Measurements from ENCODE around the gene WT1.

WT1 gene

GRCh38 chr11:32456864-32457263 lies 21.5 kb upstream of the WT1 start:
- Histone ChIP-seq H3K4me3 (ENCODE audit: low read depth, low read length, poor library complexity, severe bottlenecking) (no peak overlapping the region), H3K9ac (ENCODE audit: low read length) (no peak overlapping the region), H3K9me3 (ENCODE audit: low read length) (no peaks in the 10 kb centered on the region), H3K4me1 (ENCODE audit: insufficient read depth, low read length, severe bottlenecking) (no peaks in the 10 kb centered on the region), H2AFZ (ENCODE audit: low read length) (no peak overlapping the region), H3K36me3 (ENCODE audit: insufficient read depth, low read length) (no peaks in the 10 kb centered on the region), H3K79me2 (ENCODE audit: insufficient read depth, low read length) (no peaks in the 10 kb centered on the region), H3K27me3 (ENCODE audit: insufficient read depth, low read length) (0 out of 2 replicates have a peak, but pooled peaks cover 1% of the 10 kb centered on the region), H4K20me1 (ENCODE audit: insufficient read depth, low read length) (no peaks in the 10 kb centered on the region), H3K4me2 (ENCODE audit: low read length) (no peak overlapping the region), H3F3A (ENCODE audit: insufficient read depth, low read length) (no peaks in the 10 kb centered on the region), H3K9me2 (ENCODE audit: low read depth, low read length) (no peaks in the 10 kb centered on the region), H3K27ac (ENCODE audit: low read depth, low read length, poor library complexity, severe bottlenecking) (no peak overlapping the region)
- TF ChIP-seq CTCF (IDR thresholded peaks at IDR 0.05; ENCODE audit: low read length): no peak
- TF ChIP-seq EZH2 (IDR thresholded peaks at IDR 0.05; ENCODE audit: borderline replicate concordance, low read length): no peak

- no peaks in the 10 kb centered on the region for H3K4me1 ChIP-seq (ENCODE audit: insufficient read depth, low read length, severe bottlenecking)
- H3K4me3 ChIP-seq (ENCODE audit: low read depth, low read length, poor library complexity, severe bottlenecking): no peak overlapping the region
- no peak overlapping the region for H3K9ac ChIP-seq (ENCODE audit: low read length)
- H3K9me3 ChIP-seq (ENCODE audit: low read length): no peaks in the 10 kb centered on the region
- no peak for TF ChIP-seq EZH2 (IDR thresholded peaks at IDR 0.05; ENCODE audit: borderline replicate concordance, low read length)
- TF ChIP-seq CTCF (IDR thresholded peaks at IDR 0.05; ENCODE audit: low read length): no peak
- H3K27me3 ChIP-seq (ENCODE audit: insufficient read depth, low read length): 0 out of 2 replicates have a peak, but pooled peaks cover 4% of the 10 kb centered on the region
- H2AFZ ChIP-seq (ENCODE audit: low read length): no peak overlapping the region
- no peaks in the 10 kb centered on the region for H3K9me2 ChIP-seq (ENCODE audit: low read depth, low read length)
- H4K20me1 ChIP-seq (ENCODE audit: insufficient read depth, low read length): no peaks in the 10 kb centered on the region
- H3K27ac ChIP-seq (ENCODE audit: low read depth, low read length, poor library complexity, severe bottlenecking): no peak overlapping the region
- H3K79me2 ChIP-seq (ENCODE audit: insufficient read depth, low read length): no peaks in the 10 kb centered on the region
- no peak overlapping the region for H3K4me2 ChIP-seq (ENCODE audit: low read length)
- H3F3A ChIP-seq (ENCODE audit: insufficient read depth, low read length): no peaks in the 10 kb centered on the region
- H3K36me3 ChIP-seq (ENCODE audit: insufficient read depth, low read length): no peaks in the 10 kb centered on the region
These were observed 19.7 kb upstream of the WT1 start for GRCh38 chr11:32454993-32455392.

DNA sequence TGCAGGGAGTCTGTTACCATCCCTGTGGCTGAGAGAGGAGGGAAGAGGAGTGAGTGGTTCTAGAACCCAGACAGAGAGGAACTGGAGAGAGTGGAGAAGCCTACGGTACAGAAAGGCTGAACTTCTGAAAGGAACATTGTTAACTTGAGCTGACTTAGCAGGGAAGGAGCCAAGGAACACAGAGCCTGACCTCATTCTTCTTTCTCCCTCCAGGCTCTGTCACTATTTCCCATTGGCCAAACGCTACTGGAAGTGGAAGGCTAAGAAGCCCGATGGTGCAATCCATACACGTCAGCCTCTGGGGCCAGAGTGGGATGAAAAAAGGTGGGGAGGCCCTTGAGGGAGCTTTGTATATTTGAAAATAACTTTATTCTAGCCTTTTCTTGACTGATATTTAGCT lies 16.5 kb upstream of the WT1 start:
- H3K79me2 ChIP-seq (ENCODE audit: insufficient read depth, low read length): no peaks in the 10 kb centered on the region
- H3K4me3 ChIP-seq (ENCODE audit: low read depth, low read length, poor library complexity, severe bottlenecking): no peak overlapping the region
- H2AFZ ChIP-seq (ENCODE audit: low read length): no peak overlapping the region
- H3K9me2 ChIP-seq (ENCODE audit: low read depth, low read length): no peaks in the 10 kb centered on the region
- H3K36me3 ChIP-seq (ENCODE audit: insufficient read depth, low read length): no peaks in the 10 kb centered on the region
- TF ChIP-seq EZH2 (IDR thresholded peaks at IDR 0.05; ENCODE audit: borderline replicate concordance, low read length) (no peak), CTCF (IDR thresholded peaks at IDR 0.05; ENCODE audit: low read length) (no peak)
- no peaks in the 10 kb centered on the region for H4K20me1 ChIP-seq (ENCODE audit: insufficient read depth, low read length)
- 0 out of 2 replicates have a peak, but pooled peaks cover 4% of the 10 kb centered on the region for H3K27me3 ChIP-seq (ENCODE audit: insufficient read depth, low read length)
- no peaks in the 10 kb centered on the region for H3K4me1 ChIP-seq (ENCODE audit: insufficient read depth, low read length, severe bottlenecking)
- no peaks in the 10 kb centered on the region for H3F3A ChIP-seq (ENCODE audit: insufficient read depth, low read length)
- H3K27ac ChIP-seq (ENCODE audit: low read depth, low read length, poor library complexity, severe bottlenecking): no peak overlapping the region
- no peak overlapping the region for H3K9ac ChIP-seq (ENCODE audit: low read length)
- H3K4me2 ChIP-seq (ENCODE audit: low read length): no peak overlapping the region
- no peaks in the 10 kb centered on the region for H3K9me3 ChIP-seq (ENCODE audit: low read length)
